NCI-H2107 (cell line): ENCODE results near the gene TAF6L.
A peak's percentile ranks its signal among the peaks of the same experiment; 100 is the strongest.
"Not testable (repeated sequence)": the region's sequence is repeated elsewhere in the genome, so short reads cannot be mapped to it uniquely, and the experiment has no call there.

ENCODE experiments used
- DNase-seq: peaks from one replicate; lab custom pipeline; 2025; lab: John Stamatoyannopoulos, UW

Gene TAF6L, protein sequence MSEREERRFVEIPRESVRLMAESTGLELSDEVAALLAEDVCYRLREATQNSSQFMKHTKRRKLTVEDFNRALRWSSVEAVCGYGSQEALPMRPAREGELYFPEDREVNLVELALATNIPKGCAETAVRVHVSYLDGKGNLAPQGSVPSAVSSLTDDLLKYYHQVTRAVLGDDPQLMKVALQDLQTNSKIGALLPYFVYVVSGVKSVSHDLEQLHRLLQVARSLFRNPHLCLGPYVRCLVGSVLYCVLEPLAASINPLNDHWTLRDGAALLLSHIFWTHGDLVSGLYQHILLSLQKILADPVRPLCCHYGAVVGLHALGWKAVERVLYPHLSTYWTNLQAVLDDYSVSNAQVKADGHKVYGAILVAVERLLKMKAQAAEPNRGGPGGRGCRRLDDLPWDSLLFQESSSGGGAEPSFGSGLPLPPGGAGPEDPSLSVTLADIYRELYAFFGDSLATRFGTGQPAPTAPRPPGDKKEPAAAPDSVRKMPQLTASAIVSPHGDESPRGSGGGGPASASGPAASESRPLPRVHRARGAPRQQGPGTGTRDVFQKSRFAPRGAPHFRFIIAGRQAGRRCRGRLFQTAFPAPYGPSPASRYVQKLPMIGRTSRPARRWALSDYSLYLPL

DNA sequence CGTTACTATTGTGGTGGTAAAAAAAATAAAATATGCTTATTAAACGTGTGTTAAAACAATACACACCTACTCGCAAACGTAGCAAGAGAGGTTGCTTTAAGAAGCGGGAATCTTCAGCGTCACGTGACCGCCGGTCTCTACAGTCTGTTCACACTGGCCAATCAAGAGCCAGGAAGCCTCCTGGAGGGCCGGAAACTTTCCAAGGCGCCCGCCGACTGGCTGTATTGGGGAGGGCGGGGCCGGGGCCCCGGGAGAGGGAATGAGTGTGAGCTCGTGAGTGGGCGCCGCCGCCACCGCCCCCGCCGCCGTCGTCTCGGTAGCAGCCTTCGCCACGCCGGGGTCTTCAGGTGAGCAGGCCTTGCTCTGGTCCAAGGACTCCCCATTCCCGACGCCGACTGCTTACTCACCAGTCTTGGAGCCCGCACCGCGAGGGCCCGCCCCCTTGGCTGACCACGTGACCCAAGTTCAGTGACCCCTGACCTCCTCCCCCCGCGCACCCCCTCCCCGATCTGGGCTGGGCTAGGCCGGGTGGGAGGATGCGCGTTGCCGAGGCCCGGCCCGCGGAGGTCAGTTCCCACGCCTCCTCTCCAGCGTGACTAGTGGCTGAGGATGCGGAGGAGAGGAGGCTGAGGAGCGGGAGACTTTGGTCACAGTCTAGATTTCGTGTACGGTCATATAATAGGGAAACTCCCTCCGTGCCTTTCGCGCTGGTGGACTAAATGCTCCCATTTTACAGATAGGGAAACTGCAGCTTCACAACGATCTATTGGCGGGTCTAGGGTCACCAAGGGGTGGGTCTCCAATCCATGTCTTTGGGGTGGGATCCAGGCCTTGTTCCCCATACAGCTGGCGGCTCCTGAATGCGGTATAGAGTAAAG lies at the start of gene TAF6L:
TSS of gene TAF6L (plus strand) at position 253 of the 878 bp plus-strand sequence. CDS start 4,388 bp downstream, outside the sequence.
- DNase-seq, result peak; percentile 92

DNA sequence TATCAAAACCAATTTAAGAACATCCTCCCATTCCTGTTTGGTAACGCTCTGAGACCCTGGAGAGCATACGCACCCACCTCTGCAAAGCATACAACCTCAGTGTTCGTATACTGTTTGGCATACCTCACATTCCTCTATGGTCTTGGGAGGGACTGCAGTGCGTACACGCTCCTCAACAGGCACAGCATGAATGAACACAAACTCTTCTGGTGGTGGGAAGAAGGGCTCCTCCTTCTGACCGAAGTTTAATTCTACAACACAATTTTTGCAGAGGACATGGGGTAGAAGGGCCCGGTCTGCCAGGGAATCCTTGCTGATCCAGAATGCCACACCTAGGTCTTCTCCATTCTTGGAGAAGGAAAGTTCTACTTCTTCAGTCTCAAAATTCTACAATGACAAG lies 49.2 kb upstream of the TAF6L start:
- no peak for DNase-seq

DNA sequence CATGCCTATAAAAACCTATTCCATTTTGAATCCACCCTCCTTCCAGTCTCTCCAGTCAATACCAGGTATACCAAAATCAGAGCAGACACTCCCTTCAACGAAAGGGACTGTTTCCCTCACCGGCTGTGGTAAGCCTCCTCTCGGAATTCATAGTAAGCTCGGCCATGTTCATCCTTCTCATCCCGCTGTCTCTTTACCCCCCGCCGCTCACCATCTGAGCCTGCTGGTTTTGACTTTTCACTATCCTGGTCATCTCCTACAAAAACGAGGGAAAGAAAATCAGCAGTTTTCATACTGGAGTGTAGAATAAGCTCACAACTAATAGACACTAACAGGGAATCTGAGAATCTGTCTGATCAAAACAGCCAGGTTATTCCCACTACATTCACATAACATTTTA lies 47.0 kb upstream of the TAF6L start:
- no peak for DNase-seq

DNA sequence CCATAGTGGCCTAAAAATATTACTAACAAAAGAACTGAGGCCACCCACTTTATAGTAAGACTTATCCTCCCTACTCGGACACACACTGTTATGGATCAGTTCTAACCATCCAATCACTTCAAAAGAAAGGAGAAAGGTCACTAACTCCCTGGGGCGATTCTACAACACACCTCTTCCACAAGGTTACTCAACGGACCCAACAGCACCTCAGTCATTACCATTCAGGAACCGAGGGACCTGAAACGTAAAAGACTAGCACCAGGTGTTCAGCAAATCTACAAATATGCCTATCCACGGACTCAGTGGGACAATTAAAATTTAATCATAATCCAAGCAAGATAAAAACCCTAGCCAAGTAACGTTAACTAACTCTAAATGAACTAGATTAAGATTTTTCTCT lies 45.5 kb upstream of the TAF6L start:
- no peak for DNase-seq

DNA sequence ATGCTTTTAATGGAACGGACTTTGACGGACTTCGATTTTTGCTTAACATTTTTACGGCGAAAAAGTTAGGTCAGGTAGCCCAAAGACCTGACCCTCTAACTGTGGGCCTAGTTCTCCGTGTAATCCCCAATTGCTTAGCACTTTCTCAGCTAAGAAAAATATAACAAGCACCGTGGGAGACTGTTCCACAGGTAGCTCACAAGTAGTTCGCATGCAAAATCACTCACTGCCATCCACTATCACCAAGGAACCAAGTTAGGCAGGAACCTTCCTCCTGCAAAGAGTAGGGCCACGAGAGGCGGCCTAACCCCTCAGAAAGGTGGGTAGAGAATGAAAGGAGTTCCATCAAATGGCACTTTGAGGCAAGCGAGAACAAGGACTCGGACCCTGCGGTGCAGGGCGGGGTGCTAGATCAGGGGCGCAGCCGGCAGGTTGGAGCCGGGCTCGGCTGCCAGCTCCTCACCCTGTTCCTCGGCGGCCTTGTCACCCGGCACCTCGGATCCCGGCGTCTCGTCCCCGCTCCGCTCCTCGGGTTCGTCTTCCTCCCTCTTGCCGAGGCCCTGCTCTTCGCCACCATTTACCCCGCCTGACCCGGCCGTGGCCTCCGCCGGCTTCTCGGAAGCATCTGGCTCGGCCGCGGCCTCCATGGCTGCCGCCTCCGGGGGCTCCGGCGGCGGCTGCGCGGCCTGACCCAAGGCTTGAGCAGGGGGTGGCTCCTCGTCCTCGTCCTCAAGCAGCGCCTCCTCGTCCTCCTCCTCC lies 44.9 kb upstream of the TAF6L start:
- no peak for DNase-seq

DNA sequence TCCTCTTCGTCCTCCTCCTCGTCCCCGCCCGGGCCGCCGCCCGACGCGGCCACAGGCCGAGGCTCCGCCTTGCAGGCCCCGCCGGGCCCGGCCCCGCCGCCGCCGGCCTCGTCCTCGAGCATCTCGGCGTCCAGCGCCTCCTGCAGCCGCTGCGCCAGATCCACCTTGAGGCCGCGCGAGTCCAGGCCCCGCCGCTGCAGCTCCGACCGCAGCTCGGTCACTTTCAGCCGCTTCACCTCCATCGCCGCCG lies 44.4 kb upstream of the TAF6L start:
- DNase-seq, result no peak

DNA sequence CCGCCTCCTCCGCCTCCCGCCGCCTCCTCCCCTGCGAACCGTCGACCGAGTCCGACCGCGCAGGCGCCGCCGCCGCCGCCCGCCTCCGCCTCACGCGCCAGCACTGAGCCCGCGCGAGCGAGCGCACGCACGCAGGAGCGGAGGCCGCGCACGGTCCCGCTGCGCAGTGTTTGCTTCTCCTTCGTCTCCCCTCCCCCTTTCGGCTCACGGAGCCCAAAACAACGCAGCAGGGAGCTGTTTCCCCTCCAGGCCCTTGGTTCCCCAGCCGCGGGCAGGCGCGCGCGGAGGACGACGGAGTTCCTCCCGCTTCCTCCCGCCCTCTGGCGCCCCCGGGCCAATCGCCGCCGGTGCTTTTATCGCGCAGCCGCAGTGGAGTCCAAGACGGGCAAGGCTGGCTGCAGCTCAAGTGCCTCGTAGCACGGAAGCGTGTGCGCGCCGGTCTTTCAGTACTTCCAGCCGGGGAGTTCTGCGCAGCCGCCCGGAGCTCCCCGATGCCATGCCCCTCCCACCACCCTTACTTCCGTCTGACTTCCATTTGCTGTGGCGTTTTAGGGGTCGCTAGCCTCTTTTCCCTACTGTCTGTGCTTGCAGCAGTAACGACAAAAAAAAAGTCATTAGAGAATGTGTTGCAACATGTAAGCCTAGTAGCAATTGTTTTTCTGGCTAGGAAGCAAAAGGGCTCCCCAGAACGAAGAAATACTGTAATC lies 43.9 kb upstream of the TAF6L start, which contains the start of gene HNRNPUL2:
TSS of gene HNRNPUL2 (minus strand) at position 293 of the 707 bp plus-strand sequence. CDS start 301 bp downstream, outside the sequence.
- DNase-seq, result peak; percentile 96

DNA sequence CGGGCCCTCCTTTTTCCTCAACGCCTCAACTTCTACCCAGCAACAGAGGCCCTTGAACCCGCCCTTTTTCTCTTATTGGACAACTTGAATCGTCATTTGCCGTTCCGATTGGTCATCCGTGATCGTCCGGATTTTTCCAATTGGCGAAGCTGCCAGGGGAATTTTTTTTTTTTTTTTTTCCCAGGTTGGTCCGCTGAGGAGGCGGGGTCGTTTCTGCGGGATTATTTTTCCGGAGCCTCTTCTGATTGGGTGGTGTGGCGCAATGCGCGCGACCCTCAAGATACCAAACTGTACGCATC lies 43.4 kb upstream of the TAF6L start:
- peak; percentile 97 for DNase-seq

DNA sequence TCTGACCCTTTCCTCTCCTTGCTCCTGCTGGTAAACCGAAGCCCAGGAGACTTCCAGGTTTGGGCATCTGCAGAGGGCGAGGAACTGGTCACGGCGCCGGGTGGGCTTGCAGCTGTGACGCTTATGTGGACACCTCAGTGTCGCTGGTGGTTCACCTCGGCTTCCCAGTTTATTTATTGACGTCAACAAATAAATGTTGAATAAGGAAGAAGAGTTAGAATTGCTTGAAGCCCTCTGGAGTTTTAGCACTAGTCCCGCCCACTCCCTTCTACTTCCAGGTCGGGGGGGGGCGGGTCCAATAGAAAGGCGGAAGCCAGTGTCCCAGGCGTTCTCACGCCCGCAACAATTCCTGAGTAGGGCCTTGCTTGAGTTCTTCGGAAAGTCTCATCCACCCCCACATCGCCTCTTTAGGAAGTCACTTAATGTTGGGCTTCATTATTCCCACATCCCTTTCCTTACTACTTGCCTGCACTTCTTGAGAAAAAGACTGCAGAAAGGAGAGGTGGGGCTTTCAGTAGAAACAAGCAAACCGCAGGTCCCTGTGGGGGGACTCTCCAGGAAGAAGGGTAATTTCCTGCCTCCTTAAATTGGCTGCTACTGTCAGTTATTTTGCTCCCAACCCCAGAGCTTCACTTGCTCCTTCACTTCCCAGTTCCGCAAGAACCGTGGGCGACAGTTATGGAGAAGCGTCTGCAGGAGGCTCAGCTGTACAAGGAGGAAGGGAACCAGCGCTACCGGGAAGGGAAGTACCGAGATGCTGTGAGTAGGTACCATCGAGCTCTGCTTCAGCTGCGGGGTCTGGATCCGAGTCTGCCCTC lies 42.8 kb upstream of the TAF6L start, which contains the start of gene TTC9C:
TSS of gene TTC9C (plus strand) at position 316 of the 818 bp plus-strand sequence. CDS start at position 679, 363 bp downstream.
- peak; percentile 64 for DNase-seq

DNA sequence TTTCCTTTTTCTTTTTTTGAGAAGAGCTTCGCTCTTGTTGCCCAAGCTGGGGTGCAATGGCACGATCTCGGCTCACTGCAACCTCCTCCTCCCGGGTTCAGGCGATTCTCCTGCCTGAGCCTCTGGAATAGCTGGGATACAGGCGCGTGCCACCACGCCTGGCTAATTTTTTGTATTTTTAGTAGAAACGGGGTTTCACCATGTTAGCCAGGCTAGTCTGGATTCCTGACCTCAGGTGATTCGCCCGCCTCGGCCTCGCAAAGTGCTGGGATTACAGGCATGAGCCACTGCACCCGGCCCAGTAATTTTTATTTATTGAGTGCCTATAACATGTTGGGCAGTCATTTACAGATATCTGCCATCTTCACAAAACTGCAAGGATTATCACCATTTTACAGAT lies 41.1 kb upstream of the TAF6L start:
- not testable (repeated sequence) for DNase-seq

DNA sequence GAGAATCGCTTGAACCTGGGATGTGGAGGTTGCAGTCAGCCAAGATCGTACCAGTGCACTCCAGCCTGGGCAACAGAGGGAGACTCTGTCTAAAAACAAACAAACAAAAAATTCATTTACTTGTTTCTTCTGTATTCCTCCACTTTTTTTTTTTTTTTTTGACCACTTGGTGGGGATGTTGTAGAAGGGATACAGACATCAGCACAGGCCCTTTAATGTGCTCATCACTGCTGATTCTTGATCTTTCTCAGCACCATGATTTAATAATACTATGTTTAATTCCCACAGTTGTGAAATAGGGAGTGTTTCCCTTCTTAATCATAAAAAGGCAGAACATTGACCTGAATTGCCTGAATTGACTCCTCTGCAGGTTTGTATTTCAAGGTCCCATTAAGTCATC lies 38.4 kb upstream of the TAF6L start:
- DNase-seq, result no peak

DNA sequence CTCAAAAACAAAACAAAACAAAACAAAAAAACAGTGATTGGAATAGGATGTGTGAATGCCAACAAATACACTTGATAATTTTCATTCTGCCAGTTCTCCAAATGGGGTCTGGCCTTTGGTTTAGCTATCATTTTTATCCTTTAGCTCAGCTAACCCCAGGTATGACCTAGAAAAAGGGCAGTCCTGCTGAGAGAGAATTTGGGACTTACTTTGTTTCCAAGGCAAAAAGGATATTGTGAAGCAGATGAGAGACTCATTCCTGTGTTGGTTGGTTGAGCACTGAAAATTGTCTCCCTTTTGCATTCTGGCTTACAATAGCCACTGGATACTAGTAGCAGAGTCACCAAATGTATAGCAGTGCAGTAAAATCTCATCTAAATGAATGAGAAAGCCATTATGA lies 34.0 kb upstream of the TAF6L start:
- no peak for DNase-seq

DNA sequence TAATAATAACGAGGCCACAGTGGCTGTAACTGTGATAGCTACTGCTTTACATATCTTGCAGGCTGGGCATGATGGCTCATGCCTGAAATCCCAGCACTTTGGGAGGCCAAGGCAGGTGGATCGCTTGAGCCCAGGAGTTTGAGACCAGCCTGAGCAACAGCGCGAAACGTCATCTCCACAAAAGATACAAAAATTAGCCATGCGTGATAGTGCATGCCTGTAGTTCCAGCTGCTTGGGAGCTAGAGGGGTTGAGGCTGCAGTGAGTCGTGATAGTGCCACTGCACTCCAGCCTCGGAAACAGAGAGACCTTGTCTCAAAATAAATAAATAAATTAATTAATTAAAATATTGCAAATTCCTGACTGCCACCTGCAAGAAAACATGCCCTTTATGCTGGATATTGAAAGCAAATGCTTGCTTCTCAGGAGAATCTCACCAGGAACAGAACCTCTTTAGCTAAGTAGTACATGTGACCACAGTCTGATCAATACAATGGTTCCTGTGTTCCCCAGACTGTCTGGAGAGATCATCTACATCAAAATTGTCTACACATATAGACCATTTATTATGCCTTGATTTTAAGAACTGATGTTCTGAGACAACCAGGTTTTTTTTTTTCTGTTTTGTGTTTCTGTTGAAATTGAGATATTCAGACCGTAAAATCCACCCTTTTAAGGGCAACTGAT lies 23.6 kb upstream of the TAF6L start:
- DNase-seq, result no peak

DNA sequence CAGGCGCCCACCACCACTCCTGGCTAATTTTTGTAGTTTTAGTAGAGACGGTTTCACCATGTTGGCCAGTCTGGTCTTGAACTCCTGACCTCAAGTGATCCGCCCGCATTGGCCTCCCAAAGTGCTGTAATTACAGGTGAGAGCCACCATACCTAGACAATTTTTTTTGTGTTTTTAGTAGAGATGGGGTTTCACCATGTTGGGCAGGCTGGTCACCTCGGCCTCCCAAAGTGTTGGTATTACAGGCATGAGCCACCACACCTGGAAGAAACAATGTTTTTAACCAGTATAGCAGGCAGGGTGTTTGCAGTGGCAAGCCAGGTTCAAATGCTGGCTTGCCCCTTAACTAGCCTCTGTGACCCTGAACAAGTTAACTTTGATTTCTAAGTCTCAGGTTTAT lies 21.3 kb upstream of the TAF6L start:
- DNase-seq, result not testable (repeated sequence)

DNA sequence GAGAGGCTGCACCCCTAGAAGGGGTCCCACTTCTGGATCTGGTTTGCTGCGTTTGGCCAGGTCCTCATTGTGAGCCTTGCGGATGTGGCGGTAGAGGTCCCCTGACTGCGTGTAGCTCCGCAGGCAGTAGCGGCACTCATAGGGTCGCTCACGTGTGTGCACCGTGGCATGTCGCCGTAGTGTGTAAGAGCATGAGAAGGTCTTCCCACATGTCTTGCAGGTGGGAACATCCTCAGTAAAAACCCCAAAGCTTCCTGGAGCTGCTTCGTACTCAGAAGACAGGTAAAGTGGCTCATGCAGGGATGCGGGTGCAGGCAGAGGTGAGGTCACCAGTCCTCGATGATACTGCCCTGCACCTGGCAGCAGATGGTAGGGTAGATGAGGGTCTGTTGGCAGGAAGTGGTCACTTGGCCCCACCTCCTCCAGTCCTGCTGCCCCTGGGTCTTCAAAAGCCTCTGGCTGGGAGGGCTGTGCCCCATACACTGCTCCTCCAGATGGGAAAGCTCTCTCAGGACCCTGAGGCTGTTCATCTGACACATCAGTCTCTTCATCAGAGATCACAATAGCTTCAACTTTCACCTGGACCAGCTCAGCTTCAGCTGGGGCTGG lies 18.9 kb upstream of the TAF6L start:
- no peak for DNase-seq

DNA sequence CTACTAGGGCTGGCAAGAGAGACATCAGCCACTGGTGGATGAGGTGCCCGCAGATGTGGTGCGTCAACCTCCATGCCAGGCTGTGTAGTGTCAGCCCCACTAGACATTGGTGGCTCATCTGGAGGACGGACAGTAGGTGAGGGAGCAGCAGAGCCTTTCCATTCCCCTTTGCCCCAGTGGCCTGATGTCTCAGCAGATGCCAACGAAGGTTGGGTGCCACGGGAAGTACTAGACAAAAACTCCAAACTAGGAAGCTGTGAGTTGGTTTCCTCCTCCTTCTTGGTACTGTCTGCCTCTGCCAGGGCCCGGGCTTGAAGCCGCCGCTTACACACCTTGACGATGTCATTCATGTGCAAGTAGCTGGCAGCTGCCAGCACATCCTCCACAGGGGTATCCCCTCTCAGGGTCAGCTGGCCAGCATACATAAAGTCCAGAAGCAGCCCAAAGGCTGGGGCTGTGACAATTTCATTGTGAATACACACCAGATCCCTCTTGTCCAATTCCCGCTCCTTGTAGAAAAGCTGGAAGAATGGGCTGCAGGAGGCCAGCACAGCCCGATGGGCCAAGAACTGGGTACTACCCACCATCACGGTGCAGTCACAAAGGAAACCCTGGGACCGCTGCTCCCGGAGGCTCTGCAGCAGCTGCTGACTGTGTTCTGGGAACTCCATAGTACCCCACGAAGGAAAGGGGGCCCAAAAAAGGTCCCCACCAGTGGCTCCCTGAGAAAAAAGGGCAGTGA lies 18.0 kb upstream of the TAF6L start:
- no peak for DNase-seq

DNA sequence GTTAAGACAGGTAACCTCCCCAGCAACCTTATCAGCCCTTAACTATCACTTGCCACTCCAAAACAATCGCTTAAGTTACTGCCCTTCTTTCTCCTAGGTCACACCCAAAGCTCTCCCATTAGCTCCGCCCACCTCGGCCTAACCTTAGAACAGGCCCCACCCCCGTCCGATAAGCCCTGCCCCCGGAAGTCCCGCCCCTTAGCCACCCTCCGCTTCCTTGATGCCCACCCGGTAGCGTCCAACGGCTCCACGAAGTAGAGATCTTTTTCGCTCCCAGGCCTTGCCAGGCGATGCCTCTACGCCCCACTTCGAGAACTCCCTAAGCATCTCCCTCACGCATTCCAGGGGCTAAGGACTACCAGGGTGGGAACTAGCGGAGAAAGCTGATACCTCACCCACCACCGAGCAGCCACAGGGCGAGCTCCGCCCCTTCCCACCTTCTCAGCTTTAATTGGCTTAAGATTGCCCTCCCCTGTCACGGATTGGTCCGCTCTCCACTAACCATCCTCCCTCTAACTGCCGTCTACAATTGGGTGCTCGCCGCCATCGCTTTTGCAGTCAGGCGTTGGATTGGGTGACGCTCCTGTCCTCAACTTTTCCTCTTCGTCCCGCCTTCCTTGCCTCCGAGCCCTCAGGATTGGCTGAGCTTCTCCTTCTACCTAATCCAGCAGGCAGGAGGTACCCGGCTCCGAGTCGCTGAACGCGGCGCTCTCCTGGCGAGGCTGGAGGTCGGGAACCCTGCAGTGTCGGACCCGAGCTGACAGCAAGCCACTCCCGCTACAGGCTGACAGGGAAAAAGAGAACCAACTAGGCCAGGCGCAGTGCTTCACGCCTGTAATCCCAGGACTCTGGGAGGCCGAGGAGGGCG lies 17.2 kb upstream of the TAF6L start, which contains the start of gene ZBTB3:
TSS of gene ZBTB3 (minus strand) at position 425 of the 868 bp plus-strand sequence. CDS start 496 bp downstream, outside the sequence.
- peak; percentile 93 for DNase-seq
